Keratinocyte (primary cell): ENCODE measurements around the gene AUNIP.

ENCODE experiments used
- EZH2 ChIP-seq: IDR thresholded peaks from one replicate; pipeline ENCODE4 v1.6.1; 2012; ENCODE audit warnings: inconsistent platforms, mild to moderate bottlenecking, low read length, moderate library complexity
- TF ChIP-seq, protein P1 (sequence below), 3 experiments: IDR thresholded peaks in 1 of 3; conservative IDR thresholded peaks in 1 of 3; optimal IDR thresholded peaks in 1 of 3; 2 replicates in 2 of 3; 3 replicates in 1 of 3; pipeline versions ENCODE3 to v1.5.1; 2011; ENCODE audit warnings: low read length in 3 of 3, mild to moderate bottlenecking in 3 of 3, moderate library complexity in 2 of 3, control low read depth in 1 of 3, inconsistent platforms in 1 of 3; ENCODE audit not compliant: insufficient read depth in 2 of 3; ENCODE audit errors: extremely low read depth in 1 of 3

GRCh38 chr1:25867210-25867991, 8.1 kb upstream of the AUNIP start:
- TF ChIP-seq, protein P1, sequence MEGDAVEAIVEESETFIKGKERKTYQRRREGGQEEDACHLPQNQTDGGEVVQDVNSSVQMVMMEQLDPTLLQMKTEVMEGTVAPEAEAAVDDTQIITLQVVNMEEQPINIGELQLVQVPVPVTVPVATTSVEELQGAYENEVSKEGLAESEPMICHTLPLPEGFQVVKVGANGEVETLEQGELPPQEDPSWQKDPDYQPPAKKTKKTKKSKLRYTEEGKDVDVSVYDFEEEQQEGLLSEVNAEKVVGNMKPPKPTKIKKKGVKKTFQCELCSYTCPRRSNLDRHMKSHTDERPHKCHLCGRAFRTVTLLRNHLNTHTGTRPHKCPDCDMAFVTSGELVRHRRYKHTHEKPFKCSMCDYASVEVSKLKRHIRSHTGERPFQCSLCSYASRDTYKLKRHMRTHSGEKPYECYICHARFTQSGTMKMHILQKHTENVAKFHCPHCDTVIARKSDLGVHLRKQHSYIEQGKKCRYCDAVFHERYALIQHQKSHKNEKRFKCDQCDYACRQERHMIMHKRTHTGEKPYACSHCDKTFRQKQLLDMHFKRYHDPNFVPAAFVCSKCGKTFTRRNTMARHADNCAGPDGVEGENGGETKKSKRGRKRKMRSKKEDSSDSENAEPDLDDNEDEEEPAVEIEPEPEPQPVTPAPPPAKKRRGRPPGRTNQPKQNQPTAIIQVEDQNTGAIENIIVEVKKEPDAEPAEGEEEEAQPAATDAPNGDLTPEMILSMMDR (optimal IDR thresholded peaks at IDR 0.05 in 1 of 3, IDR thresholded peaks at IDR 0.05 in 1 of 3, conservative IDR thresholded peaks at IDR 0.05 in 1 of 3; ENCODE audit: extremely low read depth in 1 of 3, insufficient read depth in 2 of 3, low read length in 3 of 3) = no peak
- no peak for TF ChIP-seq EZH2
